HG03280 (cell line): ENCODE data around the gene NUCB2.

Source experiments
- ATAC-seq: cut with Tn5 transposase; IDR thresholded peaks from one replicate; pipeline ENCODE4 v1.9.1; 2021; ENCODE audit warnings: mild to moderate bottlenecking, moderate library complexity; ENCODE audit not compliant: unreplicated experiment

The NUCB2 gene

GRCh38 chr11:17328871-17329494 is 52.4 kb downstream of the NUCB2 start:
- ATAC-seq = no peak

GRCh38 chr11:17331669-17332068 is 55.1 kb downstream of the NUCB2 start:
- no peak for ATAC-seq

GRCh38 chr11:17333799-17334586 is 57.5 kb downstream of the NUCB2 start:
- ATAC-seq = no peak

GRCh38 chr11:17343257-17343656 is 66.7 kb downstream of the NUCB2 start:
- ATAC-seq = no peak

- ATAC-seq = no peak
Measured at GRCh38 chr11:17343907-17344306, 67.4 kb downstream of the NUCB2 start.

- no peak for ATAC-seq
Measured at GRCh38 chr11:17347676-17348075, 71.1 kb downstream of the NUCB2 start.

- ATAC-seq = no peak
Measured at GRCh38 chr11:17350455-17351171, 74.1 kb downstream of the NUCB2 start.

- no peak for ATAC-seq
Measured at GRCh38 chr11:17351172-17351509, 74.6 kb downstream of the NUCB2 start.

GRCh38 chr11:17351510-17352176 is 75.1 kb downstream of the NUCB2 start, which contains the start of gene NCR3LG1:
Gene NCR3LG1, plus strand, starts transcription at chr11:17351800. Its CDS starts 170 bp downstream, at chr11:17351970.
- ATAC-seq = no peak

- no peak for ATAC-seq
Measured at GRCh38 chr11:17352950-17353820, 76.6 kb downstream of the NUCB2 start.

- ATAC-seq = no peak
Measured at GRCh38 chr11:17353821-17354600, 77.5 kb downstream of the NUCB2 start.

GRCh38 chr11:17354601-17354991 is 78.1 kb downstream of the NUCB2 start:
- no peak for ATAC-seq

- ATAC-seq = no peak
Measured at GRCh38 chr11:17366495-17366894, 90.0 kb downstream of the NUCB2 start.

- ATAC-seq = no peak
Measured at GRCh38 chr11:17368551-17368950, 92.0 kb downstream of the NUCB2 start.

- no peak for ATAC-seq
Measured at GRCh38 chr11:17369094-17369493, 92.6 kb downstream of the NUCB2 start.

- ATAC-seq = no peak
Measured at GRCh38 chr11:17369684-17370243, 93.2 kb downstream of the NUCB2 start.

- no peak for ATAC-seq
Measured at GRCh38 chr11:17371614-17372013, 95.1 kb downstream of the NUCB2 start.

GRCh38 chr11:17375547-17375946 is 99.0 kb downstream of the NUCB2 start:
- ATAC-seq = no peak

- no peak for ATAC-seq
Measured at GRCh38 chr11:17376493-17376892, 100.0 kb downstream of the NUCB2 start.
